GM19438 (cell line): ENCODE results near the gene CRB2.
"Not testable (repeated sequence)": the region's sequence is repeated elsewhere in the genome, so short reads cannot be mapped to it uniquely, and the experiment has no call there.

Experiments
- ATAC-seq: cut with Tn5 transposase; IDR thresholded peaks from one replicate; pipeline ENCODE4 v1.9.1; 2021; ENCODE audit warnings: low read depth; ENCODE audit not compliant: unreplicated experiment

The CRB2 gene

DNA sequence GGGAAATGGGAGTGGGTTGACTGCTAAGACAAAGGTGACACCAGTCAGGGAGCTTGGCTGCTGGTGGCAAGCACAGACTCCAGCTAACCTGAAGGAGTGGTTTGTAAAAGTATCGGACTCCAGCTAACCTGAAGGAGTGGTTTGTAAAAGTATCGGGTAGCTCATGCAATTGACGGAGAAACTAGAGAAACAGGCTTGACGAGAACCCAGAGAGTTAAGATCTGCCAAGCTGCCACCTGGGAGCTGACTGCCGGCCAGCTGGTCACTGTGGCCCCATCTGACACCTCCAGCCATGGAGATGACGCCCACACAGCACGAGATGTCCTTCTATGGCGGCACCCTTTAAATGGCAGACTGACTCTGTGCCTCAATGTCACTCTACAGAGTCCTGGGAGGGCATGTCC, 28.3 kb upstream of the CRB2 start:
- no peak for ATAC-seq

GRCh38 chr9:123329329-123329955, 26.6 kb upstream of the CRB2 start:
- no peak for ATAC-seq

- no peak for ATAC-seq
These were observed 24.5 kb upstream of the CRB2 start for GRCh38 chr9:123331346-123332060.

- not testable (repeated sequence) for ATAC-seq
These were observed 22.8 kb upstream of the CRB2 start for GRCh38 chr9:123333058-123333669.

DNA sequence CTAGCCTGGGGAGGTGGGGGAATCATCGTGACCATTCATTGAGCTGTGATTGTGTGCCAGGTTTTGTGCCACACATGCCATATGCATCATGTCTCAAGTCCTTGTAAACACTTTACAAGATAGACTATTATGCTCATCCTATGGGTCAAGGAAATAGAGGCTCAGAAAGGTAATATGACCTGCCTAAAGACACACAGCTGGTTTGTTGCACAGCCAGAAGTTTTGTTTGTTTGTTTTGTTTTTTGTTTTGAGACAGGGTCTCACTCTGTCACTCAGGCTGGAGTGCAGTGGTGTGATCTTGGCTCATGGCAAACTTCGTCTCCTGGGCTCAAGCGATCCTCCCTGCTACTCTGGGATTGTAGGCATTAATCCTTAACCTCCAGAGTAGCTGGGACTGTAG, 21.4 kb upstream of the CRB2 start:
- no peak for ATAC-seq

- ATAC-seq = no peak
These were observed 20.6 kb upstream of the CRB2 start for GRCh38 chr9:123335193-123335985.

DNA sequence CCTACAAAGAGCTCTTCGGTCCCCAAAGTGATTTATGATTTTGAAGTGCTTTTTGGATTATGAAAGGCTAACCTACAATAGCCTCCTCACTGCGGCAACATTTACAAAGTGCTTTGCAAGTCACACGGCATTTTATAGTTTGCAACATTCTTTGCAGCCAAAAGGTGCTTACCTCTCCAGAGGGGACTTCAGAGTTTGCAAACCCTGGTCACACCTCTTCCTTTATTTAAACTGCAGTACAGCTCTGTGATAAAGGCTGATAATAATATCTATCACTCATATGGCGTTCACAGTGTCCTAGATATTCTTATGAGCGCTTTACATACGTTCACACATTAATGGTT, 20.0 kb upstream of the CRB2 start:
- ATAC-seq = no peak

GRCh38 chr9:123336449-123336848, 19.5 kb upstream of the CRB2 start:
- no peak for ATAC-seq

DNA sequence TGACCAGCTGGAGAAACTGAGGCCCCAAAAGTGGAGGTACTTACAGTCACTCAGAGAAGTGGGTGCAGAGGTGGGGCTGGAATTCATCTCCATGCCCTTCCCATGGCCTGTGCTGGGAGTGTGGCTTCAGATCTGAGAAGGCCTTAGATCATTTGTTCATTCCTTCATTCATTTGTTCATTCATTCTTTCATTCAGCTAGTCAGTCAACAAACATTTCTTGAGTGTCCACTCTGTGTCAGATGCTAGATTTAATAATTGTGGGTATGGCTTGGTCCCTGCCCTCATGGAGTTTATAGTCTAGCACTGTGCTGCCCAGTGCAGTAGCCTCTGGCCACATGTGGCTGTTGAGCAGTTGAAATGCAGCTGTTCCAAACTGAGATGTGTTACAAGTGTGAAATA, 19.0 kb upstream of the CRB2 start:
- no peak for ATAC-seq

DNA sequence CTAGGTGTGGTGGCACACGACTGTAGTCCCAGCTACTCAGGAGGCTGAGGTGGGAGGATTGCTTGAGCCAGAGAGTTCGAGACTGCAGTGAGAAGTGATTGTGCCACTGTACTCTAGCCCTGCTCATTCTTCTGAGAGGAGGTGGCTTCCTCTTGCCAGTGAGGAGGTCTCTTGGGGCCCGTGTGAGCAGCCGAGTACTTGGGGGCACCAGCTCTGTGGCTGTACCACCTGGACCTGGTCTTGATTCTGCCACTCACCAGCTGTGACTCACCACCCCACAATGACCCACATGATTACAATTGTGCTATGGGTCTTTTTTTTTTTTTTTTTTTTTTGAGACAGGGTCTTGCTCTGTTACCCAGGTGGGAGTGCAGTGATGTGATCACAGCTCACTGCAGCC, 18.0 kb upstream of the CRB2 start:
- no peak for ATAC-seq

DNA sequence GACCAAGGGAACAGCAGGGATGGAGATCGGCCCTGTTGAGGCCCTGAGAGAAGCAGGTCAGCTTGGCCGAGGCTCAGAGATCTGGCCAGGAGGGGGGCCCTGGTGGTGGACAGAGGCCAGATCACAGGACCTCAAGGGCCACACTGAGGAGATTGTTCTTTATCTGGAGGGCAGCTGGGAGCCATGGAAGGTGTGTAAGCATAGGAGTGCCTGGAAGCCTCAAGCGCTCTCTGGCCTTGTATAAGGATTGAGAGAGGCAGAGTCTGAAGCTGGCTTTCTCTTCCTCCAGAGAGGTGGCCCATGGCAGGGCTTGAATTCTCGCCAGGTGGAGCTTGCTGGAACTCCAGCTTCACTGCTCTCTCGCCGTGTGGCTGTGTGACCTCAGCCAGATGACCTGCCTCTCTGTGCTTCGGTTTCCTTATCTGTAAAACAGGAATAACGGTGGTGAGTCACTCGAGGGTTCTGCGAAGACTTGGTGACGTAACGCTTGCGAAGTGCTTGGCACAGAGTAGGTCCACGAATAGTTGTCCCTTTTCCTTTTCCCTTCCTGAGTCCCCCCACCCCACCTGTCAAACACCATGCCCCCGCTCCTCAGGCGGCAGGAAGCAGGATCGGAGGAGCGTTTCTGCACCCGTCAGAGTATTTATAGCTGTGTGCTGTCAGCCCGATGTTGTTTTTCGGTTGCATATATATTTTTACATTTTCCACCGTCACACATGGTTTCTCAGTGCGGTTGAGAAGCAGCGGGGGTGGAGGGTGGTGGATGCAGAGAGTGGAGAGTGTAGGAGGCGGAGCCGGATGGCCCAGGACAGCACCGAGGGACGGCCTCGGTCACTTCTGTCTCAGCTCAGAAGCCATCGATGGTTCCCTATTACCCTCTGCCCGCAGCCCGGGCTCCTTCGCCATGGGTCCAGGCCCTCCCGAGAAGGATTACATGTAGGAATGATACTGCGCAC, 17.0 kb upstream of the CRB2 start:
- peak; percentile 59 for ATAC-seq

- peak; percentile 41 for ATAC-seq
These were observed 16.1 kb upstream of the CRB2 start for GRCh38 chr9:123339666-123340510.

- ATAC-seq = no peak
These were observed 14.2 kb upstream of the CRB2 start for GRCh38 chr9:123341816-123342215.

DNA sequence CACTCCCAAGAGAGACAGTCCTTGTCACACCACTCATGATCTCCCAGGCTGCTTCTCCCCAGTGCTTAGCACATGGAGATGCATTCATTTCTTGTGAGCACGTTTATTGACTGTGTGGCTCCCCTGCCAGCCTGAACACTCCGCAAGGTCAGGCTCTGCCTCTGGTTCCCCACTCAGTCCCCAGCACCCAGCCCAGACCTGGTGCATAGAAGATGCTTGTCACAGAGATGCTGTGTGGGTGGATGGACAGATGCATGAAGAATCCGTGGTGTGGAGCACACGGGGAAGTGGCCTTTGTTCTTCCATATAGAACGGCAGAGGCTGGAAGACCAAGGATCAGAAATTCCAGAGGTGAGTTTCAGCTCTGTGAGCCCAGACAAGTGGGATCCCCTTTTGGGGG, 13.8 kb upstream of the CRB2 start:
- ATAC-seq = no peak

- ATAC-seq = no peak
These were observed 12.4 kb upstream of the CRB2 start for GRCh38 chr9:123343443-123344191.

GRCh38 chr9:123344192-123344949, 11.6 kb upstream of the CRB2 start:
- ATAC-seq = no peak

DNA sequence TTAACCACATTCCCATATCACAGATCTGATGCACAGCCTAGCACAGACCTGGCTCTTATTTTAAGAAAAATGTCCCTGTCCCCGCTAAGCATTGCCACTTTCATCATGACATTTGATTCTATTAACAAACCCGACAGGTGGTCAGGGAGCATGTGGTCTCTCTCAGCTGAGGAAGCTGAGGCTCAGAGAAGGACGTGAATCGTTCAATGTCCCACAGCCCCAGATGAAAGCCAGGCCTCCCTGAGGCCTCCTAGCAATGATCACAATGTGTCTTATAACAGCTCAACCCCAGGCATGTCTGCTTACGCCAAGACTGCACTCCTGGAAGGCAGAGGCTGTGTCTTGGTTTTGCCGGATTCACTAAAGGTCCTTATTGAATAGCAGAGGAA, 10.4 kb upstream of the CRB2 start:
- ATAC-seq = no peak

DNA sequence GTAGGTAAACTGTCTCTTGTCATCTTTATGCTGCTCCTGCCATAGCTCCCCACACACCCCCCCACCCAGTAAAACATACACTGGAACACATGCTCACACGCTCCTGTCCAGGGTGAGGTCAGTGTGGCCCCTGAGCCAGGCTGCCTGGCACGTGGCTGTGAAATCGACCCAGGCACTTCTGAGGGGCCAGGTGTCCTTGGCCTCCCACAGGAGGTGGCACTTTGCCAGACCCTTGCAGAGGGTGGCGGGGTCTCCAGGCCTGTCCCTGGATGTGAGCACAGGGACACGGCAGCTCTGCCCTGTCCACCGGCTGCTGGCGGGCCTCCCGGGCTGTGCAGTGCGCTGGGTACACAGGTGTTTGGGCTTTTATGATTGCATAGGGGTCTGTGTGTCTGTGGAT, 10.0 kb upstream of the CRB2 start:
- ATAC-seq = no peak
